Stimulated activated CD8-positive, alpha-beta memory T cell treated with anti-CD3 and anti-CD28 coated beads, Interleukin-15, amount 100 ng/mL, for 4 hours (primary cell): ENCODE data around the gene CDC45.

Source experiments
- DNase-seq, 2 donors: peaks; one replicate each; pipeline ENCODE4 v3.0.0-alpha.2; 2020; ENCODE audit warnings: low read depth in 2 of 2

The CDC45 gene

DNA sequence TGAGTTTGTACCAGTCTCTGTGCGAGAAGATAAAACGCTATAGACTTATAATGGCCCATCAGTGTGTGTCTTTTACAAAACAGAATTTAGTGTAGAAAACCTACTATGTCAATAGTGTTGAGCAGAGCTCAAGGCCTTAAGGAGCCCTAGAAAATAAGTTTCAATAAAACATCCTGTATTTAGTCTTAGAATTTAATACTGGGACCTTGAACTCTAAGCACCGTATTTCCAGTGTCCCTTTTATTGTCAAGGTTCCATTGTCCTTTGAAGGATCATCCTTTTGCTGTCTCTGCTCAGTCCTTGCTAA is 16.6 kb downstream of the CDC45 start:
- DNase-seq = no peak

DNA sequence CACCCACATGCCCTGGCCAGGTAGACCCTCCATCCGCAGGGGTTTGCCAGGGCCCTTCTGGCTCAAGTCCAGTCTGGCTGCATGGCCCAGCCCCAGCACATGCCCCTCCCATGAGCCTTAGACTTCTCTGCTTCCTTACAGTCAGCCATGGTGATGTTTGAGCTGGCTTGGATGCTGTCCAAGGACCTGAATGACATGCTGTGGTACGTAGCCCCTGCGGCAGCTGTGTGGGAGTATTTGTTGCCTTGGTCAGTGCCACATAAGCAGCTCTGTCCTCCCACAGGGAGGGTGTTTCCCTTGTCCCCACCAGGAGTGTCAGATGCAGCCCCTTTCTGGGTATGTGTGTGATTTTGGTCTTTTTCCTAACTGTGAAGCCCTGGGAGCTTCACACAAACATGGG is 17.5 kb downstream of the CDC45 start:
- no peak for DNase-seq

DNA sequence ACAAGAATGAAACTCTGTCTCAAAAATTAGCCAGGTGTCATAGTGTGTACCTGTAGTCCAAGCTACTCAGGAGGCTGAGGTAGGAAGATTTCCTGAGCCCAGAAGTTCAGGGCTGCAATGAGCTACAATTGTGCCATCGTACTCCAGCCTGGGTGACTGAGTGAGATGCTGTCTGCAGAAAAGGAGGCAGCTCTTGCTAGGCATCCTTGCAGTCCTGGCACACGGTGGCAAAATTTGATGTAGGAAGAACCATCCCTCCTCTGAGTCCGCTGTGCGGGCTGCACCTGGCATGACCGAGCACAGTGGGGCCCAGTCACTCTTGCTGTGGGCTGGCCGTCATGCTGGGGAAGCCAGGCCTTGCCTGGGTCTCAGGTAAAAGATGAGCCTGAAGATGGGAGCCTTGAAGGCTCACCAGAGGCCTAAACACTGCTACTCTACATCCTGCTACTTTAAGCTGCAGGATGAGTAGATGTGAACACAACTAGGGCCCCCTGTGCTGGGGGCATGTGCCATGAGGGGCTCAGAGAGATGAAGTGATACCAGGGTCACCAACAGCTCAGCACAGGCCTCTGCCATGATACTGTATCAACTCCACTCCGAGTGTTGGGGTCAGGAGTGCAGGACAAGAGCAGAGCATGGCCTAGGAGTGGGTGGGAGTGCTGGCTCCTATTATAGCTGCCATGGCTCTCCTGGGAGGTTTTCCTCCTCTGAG is 18.6 kb downstream of the CDC45 start:
- no peak for DNase-seq

DNA sequence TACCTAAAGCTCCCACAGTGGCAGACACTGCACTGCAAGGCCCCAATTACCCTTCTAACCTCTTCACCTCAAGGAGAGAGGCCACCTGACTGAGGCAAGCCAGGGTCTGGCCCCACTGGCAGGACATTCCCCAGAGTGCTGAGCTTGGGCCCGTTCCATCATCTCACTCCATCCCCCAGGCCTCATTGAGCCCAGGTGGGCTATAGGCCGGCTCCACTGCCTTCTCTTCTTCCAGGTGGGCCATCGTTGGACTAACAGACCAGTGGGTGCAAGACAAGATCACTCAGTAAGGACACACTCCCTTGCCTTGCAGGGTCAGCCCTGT is 19.1 kb downstream of the CDC45 start:
- no peak for DNase-seq

DNA sequence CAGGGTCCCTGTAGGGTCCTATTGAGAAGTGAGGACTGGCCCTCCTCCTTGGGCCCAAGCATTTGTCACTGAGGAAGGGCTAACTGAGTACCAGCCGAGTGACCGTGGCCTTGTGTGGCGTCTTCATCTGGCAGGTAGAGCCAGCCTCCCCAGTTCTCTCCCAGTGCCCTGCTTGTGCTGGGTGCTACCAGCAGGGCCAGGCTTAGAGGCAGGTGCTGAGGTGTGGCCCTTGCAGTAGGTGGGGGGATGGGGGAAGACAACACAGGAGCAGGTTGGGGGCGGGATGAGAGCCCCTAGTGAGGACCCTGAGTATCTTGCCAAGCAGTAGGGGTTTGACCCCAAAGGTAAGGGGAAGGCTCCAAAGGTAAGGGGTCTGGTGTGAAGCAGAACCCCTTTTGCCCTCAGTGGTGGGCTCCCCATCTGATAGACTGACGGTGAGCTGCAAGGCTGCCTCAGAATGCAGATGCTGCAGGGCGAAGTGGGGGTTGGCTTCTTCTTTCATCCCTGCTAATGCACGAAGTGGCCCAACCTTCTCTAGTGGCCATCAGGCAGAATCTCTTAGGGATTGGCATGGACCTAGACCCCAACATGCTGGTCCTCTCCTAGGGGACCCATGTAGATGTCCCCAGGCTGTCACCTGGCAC is 19.6 kb downstream of the CDC45 start:
- DNase-seq = no peak

DNA sequence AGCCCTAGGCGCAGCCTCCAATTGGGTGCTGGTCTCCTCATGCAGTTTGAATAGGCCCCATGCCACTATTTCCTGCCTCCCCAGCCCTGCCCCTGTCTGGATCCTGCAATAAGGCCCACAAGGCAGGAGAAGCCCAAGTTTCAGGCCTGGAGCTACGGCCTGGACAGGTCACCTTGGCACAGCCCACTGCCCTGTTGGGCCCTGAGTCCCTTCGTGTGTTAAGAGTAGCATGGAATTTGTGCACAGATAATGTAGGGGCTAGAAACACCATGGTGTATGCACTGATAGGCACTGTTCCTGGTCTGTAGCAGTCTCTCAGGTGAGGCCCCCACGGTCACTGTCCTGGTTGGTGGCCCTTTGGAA is 20.1 kb downstream of the CDC45 start:
- no peak for DNase-seq

DNA sequence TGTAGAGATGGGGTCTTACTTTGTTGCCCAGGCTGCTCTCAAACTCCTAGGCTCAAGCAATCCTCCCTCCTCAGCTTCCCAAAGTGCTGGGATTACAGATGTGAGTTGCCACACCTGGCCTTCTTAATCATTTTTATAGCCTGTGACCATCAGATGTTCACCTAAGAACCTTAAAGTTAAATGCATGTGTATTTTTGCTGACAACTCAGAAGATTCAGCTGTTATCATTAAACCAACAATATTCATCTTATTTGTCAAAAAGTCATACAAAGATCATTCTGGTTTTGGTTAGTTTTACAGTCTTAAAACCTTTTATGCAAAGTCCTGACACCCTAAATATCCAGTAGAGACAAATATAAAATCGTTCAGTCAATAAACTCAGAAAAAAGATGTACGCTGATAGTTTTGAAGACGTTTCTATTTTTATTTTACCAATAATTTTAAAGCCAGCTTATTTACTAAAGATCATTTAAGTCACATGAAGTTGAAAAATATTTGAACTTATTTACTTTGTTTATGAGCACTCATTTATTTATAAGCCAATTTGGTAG is 22.3 kb downstream of the CDC45 start:
- DNase-seq = no peak

DNA sequence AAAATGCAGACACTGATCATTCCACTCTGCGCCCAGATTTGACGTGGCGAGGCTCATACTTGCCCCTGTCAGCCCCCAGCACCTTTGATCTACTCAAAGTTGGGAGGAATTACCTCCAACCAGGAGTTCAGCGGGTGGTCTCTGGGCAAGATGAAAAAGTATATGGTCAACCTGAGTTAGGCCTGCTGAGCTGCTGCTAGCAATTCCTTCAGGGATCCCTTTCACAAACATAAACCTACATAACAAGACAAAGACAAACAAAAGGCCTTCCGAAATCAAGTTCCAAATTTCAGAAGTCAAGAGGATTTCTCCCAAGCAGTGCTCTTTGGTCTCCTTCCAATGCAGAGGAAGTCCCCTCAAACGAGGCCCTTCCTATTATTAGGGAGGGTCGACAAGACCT is 23.6 kb downstream of the CDC45 start:
- no peak for DNase-seq

DNA sequence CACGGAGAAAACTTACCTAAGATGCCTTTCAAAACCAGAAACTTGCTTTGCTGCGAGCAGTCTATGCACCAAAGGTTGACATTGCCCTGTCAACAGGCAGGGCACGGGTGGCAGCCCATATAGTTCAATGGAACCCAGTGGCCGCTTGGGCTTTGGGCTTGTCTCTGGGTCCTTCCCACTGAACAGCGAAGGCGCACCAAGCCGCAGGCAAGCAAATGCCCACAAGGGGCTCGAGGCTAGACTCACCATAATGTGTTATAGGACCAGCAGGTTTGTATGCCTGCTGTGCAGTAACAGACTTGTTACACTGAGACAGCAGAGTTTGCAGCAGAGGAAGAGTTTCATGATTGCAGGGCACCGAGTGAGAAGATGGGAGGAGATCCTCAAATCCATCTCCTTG is 24.1 kb downstream of the CDC45 start:
- DNase-seq = no peak

DNA sequence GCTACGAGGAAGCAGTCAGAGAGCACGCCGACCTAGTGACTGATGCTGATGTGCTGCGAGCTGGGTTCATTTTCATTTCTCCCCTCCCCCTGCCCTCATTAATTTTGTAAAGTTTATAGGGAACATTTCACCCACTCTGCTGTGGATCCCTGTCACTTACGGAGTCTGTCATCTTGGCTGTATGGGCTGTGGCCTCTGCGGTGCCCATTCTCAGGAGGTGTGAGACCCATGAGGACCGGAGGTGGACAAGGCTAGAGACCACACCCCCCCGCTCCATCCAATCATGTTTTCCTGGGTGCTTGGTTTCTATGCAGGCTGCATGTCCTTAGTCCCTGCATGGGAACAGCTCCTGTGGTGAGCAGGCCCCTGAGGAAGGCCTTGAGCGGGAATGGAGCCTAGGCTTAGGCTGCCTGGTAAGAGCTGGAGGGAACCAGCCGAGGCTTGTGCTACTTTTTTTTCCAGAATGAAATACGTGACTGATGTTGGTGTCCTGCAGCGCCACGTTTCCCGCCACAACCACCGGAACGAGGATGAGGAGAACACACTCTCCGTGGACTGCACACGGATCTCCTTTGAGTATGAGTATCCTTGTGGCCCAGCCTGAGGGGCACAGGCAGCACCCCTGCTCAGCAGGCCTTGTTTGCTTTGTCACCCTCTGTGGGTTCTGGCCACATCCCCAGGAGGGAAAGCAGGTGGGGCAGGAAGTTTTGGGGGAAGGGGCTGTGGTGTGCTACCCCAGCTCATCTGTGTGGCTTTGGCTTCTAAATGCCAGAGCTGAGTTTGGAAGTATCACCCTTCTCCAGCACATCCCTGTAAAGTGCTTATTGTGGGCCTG is 25.4 kb downstream of the CDC45 start:
- DNase-seq = no peak

DNA sequence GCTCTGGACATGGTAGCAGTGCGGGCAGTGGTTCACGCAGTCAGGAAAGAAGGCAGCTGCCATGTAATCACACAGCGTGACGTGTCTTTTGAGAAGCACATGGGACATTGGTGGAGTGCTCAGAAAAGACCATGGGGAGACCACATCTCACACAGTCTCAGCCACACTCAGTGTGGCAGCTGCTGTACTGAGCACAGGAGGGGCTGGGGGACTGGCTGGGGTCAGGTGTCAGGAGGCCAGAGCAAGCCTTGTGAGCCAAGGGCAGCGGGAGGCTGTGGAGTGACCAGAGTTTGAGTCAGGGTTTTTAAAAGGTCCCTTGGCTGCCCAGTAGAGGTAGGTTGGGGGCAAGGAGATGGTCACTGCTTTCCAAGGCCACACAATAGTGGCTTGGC is 26.0 kb downstream of the CDC45 start:
- no peak for DNase-seq

DNA sequence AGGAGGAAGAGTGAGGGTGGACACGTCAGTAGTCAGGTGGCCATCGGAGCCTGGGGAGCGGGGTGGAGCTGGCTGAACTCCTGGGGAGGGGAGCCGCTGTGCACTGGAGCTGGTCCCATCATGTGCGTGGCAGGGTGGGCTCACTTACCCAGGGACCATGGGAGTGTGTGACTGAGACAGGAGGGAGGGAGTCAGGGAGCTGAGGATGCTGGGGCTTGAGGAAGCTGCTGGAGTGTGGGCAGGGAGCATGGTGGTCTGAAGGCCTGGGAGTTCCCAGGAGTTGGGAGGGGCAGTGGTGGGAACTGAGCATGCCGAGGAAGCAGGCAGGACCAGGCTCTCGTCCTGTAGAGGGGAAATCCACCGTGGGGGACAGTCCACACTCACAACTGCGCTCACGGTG is 26.5 kb downstream of the CDC45 start:
- no peak for DNase-seq

DNA sequence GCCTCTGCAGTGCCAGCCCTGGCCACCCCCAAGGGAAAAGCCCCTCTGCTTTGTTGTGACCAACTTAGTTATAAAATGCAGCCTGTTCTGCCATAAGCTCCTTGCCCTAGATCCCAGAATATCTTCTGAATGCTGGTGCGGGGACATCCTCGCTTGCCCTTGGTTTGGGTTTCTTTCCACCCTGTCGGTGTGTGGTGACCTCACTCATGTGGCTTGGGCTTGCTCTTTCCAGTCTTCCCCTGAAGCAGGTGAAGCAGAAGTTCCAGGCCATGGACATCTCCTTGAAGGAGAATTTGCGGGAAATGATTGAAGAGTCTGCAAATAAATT is 27.8 kb downstream of the CDC45 start:
- no peak for DNase-seq

DNA sequence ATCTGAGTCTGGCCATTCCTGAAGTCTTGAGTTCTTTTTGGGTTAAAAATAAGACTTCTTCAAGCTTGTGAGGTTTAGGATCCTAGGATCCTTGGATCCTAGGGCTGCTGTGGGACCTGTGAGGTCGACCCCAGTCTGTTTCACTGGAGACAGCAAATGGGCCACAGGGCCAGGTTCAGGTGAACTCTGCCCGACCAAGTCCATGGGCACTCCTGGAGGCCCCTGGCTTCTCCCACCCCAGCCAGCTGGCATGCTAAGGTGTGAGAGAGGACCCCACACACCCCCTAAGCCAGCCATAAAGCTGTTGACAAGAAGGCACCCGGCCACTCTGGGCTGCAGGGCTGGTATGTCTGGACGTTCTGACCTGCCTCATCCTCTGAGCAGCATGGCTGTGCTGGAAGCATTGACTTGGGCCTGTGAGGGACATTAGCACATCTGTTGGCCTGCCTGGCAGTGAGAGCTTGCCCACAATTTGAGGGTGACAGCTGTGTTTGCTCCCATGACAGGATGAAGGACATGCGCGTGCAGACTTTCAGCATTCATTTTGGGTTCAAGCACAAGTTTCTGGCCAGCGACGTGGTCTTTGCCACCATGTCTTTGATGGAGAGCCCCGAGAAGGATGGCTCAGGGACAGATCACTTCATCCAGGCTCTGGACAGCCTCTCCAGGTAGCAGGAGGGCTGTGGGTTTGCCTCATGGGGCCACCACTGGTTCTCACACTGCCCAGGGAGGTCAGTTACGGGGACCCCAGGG is 28.5 kb downstream of the CDC45 start:
- DNase-seq = no peak

DNA sequence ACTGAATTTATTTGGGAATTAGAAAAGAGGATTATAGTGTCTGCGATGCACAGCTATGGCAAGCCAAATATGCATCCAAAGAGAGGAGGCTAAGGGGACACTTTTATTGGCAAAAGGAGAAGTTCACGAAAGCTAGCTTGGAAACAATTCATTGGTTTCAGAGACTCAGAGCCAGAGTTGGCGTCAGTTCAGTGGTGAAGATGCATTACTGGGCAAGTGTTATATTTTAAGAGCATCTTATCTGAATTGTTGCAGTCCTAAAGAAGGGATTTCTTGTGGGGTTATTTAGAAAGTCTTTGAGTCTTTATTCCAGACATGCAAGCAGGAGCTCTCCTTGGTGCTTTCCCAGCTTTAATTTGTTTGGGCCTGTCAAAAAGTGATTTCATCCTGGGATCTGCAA is 29.5 kb downstream of the CDC45 start:
- DNase-seq = no peak

DNA sequence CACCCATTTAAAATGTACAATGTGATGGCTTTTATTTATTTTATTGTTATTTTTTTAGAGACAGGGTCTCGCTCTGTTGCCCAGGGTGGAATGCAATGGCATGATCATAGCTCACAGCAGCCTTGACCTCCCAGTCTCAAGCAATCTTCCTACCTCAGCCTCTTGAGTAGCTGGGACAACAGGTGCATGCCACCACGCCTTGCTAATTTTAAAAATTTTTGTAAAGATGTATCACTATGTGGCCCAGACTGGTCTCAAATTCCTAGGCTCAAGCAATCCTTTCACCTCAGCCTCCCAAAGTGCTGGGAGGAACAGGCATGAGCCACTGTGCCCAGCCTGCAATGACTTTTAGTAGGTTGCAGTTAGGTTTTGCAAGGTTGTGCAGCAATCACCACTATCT is 30.2 kb downstream of the CDC45 start:
- DNase-seq = no peak

DNA sequence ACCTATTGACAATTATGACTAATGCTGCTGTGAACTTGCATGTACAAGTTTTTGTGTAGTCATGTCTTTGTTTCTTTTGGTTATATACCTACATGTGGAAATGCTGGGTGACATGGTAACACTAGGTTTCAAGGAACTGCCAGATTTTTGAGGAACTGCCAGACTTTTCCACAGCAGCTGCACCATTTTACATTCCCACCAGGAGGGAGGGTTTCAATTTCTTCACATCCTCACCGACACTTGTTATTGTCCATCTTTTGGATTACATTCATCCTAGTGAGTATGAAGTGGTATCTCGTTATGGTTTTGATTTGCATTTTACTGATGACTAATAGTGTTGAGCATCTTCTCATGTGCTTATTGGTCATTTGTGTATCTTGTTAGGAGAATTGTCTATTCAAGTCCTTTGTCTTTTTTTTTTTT is 31.2 kb downstream of the CDC45 start:
- DNase-seq = no peak

DNA sequence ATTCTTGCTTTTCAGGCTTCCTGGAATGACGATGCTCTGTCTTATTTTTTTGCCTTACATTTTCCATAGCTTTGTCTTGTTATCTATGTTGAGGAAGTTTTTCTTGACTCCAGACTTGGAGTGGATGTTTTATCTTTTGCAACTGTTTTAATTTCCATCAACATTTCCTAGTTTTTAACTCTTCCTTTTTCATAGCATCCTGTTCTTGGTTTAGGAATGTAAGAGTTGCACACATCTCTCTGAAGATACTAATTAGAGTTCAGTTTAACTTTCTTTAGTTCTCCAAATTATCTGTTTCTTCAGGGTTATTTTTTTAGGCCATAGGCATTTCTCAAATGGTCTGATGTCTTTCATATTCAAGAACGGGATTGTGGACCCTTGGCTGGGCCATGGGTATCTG is 34.1 kb downstream of the CDC45 start:
- no peak for DNase-seq

DNA sequence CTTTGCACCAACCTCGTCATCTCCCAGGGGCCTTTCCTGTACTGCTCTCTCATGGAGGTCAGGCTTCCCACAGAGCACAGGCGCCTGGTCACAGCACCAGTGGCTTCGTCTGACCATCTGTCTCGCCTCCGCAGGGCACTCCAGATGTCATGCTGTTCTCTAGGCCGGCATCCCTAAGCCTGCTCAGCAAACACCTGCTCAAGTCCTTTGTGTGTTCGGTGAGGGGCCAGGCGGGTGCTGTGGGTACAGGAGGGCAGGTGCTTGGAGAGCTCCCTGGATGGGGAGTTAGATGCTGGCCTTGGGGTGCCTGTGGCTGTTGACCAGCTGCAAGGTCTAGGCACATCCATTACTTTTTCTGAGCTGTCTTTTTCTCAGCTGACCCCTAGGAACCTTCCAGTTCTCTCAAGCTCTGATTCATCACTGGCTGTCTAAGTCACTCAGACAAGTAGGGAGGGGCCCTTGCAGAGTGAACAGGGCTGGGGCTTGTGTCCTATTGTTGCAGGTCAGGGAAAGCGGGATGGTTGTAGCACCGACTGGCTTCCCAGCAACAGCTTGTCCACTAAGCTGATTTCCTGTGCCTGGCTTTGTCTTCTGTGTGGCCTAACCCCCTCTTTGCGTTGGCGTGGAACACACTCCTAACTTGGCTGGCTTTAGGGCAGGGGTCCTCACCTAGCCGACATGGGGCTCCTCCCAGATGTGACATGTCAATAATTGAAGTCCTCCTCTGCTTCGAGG is 35.3 kb downstream of the CDC45 start:
- DNase-seq = no peak

DNA sequence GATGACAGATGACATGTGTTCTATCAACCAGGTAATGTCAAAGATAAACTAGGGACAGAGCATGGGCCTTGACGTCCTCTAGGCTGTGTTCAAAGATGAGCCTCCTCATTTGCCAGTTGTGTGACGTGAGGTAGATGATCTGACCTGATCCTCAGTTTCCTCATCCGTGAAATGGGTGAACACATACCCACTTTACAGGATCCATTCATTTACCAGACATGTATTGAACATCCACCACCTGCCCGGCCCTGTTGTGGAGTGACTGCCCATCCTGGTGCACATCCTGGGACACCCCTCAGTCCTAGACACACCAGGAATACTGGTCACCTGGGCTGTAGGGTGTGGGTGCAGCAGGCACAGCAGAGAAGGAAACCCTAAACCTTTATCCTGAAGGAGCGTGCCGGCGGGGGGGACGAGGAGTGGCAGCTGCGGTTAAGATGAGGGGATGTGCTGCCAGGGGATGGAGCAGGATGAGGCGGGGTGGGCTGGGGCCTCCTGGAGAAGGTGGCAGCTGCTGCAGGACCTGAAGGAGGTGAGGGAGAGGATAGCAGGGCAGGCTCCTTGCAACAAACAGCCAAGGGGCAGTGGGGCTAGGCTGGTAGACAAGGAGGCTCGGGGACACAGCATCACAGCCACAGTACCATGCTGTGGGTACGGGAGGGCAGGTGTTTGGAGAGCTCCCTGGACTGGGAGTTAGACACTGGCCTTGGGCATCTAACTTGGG is 36.1 kb downstream of the CDC45 start:
- no peak for DNase-seq
